ENCODE data around the gene SLC35F2.
"Not testable (repeated sequence)": the region's sequence is repeated elsewhere in the genome, so short reads cannot be mapped to it uniquely, and the experiment has no call there.

The SLC35F2 gene

GRCh38 chr11:107833926-107834325 lies 24.7 kb downstream of the SLC35F2 start:
- H3K27ac ChIP-seq (replicated peaks; ENCODE audit: low read length); H4K91ac ChIP-seq (ENCODE audit: low read depth, low read length, poor library complexity); H2BK120ac ChIP-seq (ENCODE audit: low read depth, low read length); H3K27me3 ChIP-seq (ENCODE audit: control insufficient read depth in 3 of 3, insufficient read depth in 3 of 3, low read depth in 1 of 3, low read length in 3 of 3); DNase-seq (ENCODE audit: low spot score); H2AK5ac ChIP-seq (ENCODE audit: low read depth, low read length); H3K4me3 ChIP-seq (ENCODE audit: low read length in 2 of 2); H2BK15ac ChIP-seq (ENCODE audit: low read length); H3K23ac ChIP-seq (ENCODE audit: low read depth, low read length, poor library complexity); H2AFZ ChIP-seq (ENCODE audit: low read length); H3K14ac ChIP-seq (ENCODE audit: low read length); H2BK5ac ChIP-seq (ENCODE audit: low read length); H4K8ac ChIP-seq (ENCODE audit: low read depth, low read length); H3K9ac ChIP-seq (ENCODE audit: low read depth, low read length, poor library complexity); H3K9me3 ChIP-seq (replicated peaks in 1 of 2; ENCODE audit: control insufficient read depth in 2 of 2, insufficient read depth in 1 of 2, low read depth in 1 of 2, low read length in 2 of 2); H2BK12ac ChIP-seq (ENCODE audit: low read length); H3K79me1 ChIP-seq (ENCODE audit: low read depth, low read length); H3K18ac ChIP-seq (ENCODE audit: low read length); H3K4me2 ChIP-seq (ENCODE audit: insufficient read depth, low read length, poor library complexity, severe bottlenecking); H3K4ac ChIP-seq (ENCODE audit: low read length); H3K4me1 ChIP-seq (ENCODE audit: control insufficient read depth in 2 of 2, insufficient read depth in 1 of 2, low read depth in 1 of 2, low read length in 2 of 2); H3K36me3 ChIP-seq (replicated peaks in 1 of 2; ENCODE audit: control insufficient read depth in 2 of 2, insufficient read depth in 2 of 2, low read length in 2 of 2): not testable (repeated sequence)
- no CpG with 5 or more reads among the region's 6 CpGs for WGBS, 2 donors (ENCODE audit: extremely low coverage in 2 of 2, insufficient read length in 2 of 2, insufficient replicate concordance in 1 of 2)

- H3K27ac ChIP-seq (replicated peaks; ENCODE audit: low read length) = no peak overlapping the region
- H4K8ac ChIP-seq (ENCODE audit: low read depth, low read length) = no peak overlapping the region
- no peak overlapping the region for H3K4ac ChIP-seq (ENCODE audit: low read length)
- no peak overlapping the region for H3K4me2 ChIP-seq (ENCODE audit: insufficient read depth, low read length, poor library complexity, severe bottlenecking)
- H2BK120ac ChIP-seq (ENCODE audit: low read depth, low read length) = no peak overlapping the region
- no peak overlapping the region for H3K9ac ChIP-seq (ENCODE audit: low read depth, low read length, poor library complexity)
- no peaks in the 10 kb centered on the region for H3K27me3 ChIP-seq (ENCODE audit: control insufficient read depth in 3 of 3, insufficient read depth in 3 of 3, low read depth in 1 of 3, low read length in 3 of 3)
- H4K91ac ChIP-seq (ENCODE audit: low read depth, low read length, poor library complexity) = no peak overlapping the region
- H3K9me3 ChIP-seq (replicated peaks in 1 of 2; ENCODE audit: control insufficient read depth in 2 of 2, insufficient read depth in 1 of 2, low read depth in 1 of 2, low read length in 2 of 2) = no peaks in the 10 kb centered on the region
- H3K18ac ChIP-seq (ENCODE audit: low read length) = no peak overlapping the region
- no peaks in the 10 kb centered on the region for H3K79me1 ChIP-seq (ENCODE audit: low read depth, low read length)
- H3K23ac ChIP-seq (ENCODE audit: low read depth, low read length, poor library complexity) = no peak overlapping the region
- H2AK5ac ChIP-seq (ENCODE audit: low read depth, low read length) = no peak overlapping the region
- H2BK15ac ChIP-seq (ENCODE audit: low read length) = no peak overlapping the region
- no peaks in the 10 kb centered on the region for H3K36me3 ChIP-seq (replicated peaks in 1 of 2; ENCODE audit: control insufficient read depth in 2 of 2, insufficient read depth in 2 of 2, low read length in 2 of 2)
- no peak overlapping the region for H3K14ac ChIP-seq (ENCODE audit: low read length)
- no peak overlapping the region for H2BK12ac ChIP-seq (ENCODE audit: low read length)
- no CpG with 5 or more reads among the region's 5 CpGs for WGBS, 2 donors (ENCODE audit: extremely low coverage in 2 of 2, insufficient read length in 2 of 2, insufficient replicate concordance in 1 of 2)
- DNase-seq (ENCODE audit: low spot score) = no peak
- no peak overlapping the region for H3K4me3 ChIP-seq (ENCODE audit: low read length in 2 of 2)
- H3K4me1 ChIP-seq (ENCODE audit: control insufficient read depth in 2 of 2, insufficient read depth in 1 of 2, low read depth in 1 of 2, low read length in 2 of 2) = peaks cover 1 to 3% of the 10 kb centered on the region in 2 donors
- no peak overlapping the region for H2AFZ ChIP-seq (ENCODE audit: low read length)
- H2BK5ac ChIP-seq (ENCODE audit: low read length) = no peak overlapping the region
Measured at GRCh38 chr11:107830915-107831540, 27.6 kb downstream of the SLC35F2 start.

GRCh38 chr11:107827041-107827440 lies 31.5 kb downstream of the SLC35F2 start:
- Histone ChIP-seq H3K36me3 (replicated peaks in 1 of 2; ENCODE audit: control insufficient read depth in 2 of 2, insufficient read depth in 2 of 2, low read length in 2 of 2) (no peaks in the 10 kb centered on the region), H3K23ac (ENCODE audit: low read depth, low read length, poor library complexity) (no peak overlapping the region), H2BK5ac (ENCODE audit: low read length) (no peak overlapping the region), H2AK5ac (ENCODE audit: low read depth, low read length) (no peak overlapping the region), H3K4me1 (ENCODE audit: control insufficient read depth in 2 of 2, insufficient read depth in 1 of 2, low read depth in 1 of 2, low read length in 2 of 2) (no peaks in the 10 kb centered on the region), H3K18ac (ENCODE audit: low read length) (no peak overlapping the region), H2BK15ac (ENCODE audit: low read length) (no peak overlapping the region), H4K8ac (ENCODE audit: low read depth, low read length) (no peak overlapping the region), H3K14ac (ENCODE audit: low read length) (no peak overlapping the region), H3K27ac (replicated peaks; ENCODE audit: low read length) (no peak overlapping the region), H3K4ac (ENCODE audit: low read length) (no peak overlapping the region), H3K79me1 (ENCODE audit: low read depth, low read length) (no peaks in the 10 kb centered on the region), H2BK120ac (ENCODE audit: low read depth, low read length) (no peak overlapping the region), H4K91ac (ENCODE audit: low read depth, low read length, poor library complexity) (no peak overlapping the region), H3K9me3 (replicated peaks in 1 of 2; ENCODE audit: control insufficient read depth in 2 of 2, insufficient read depth in 1 of 2, low read depth in 1 of 2, low read length in 2 of 2) (no peaks in the 10 kb centered on the region), H3K4me2 (ENCODE audit: insufficient read depth, low read length, poor library complexity, severe bottlenecking) (no peak overlapping the region), H3K9ac (ENCODE audit: low read depth, low read length, poor library complexity) (no peak overlapping the region), H2AFZ (ENCODE audit: low read length) (no peak overlapping the region), H2BK12ac (ENCODE audit: low read length) (no peak overlapping the region), H3K4me3 (ENCODE audit: low read length in 2 of 2) (no peak overlapping the region), H3K27me3 (ENCODE audit: control insufficient read depth in 3 of 3, insufficient read depth in 3 of 3, low read depth in 1 of 3, low read length in 3 of 3) (no peaks in the 10 kb centered on the region)
- DNase-seq (ENCODE audit: low spot score) = no peak
- whole genome bisulfite sequencing, 2 donors (ENCODE audit: extremely low coverage in 2 of 2, insufficient read length in 2 of 2, insufficient replicate concordance in 1 of 2) = no CpG with 5 or more reads among the region's 3 CpGs

- no peak overlapping the region for H2AFZ ChIP-seq (ENCODE audit: low read length)
- no peak overlapping the region for H2BK5ac ChIP-seq (ENCODE audit: low read length)
- H2AK5ac ChIP-seq (ENCODE audit: low read depth, low read length) = no peak overlapping the region
- no peaks in the 10 kb centered on the region for H3K4me1 ChIP-seq (ENCODE audit: control insufficient read depth in 2 of 2, insufficient read depth in 1 of 2, low read depth in 1 of 2, low read length in 2 of 2)
- no peaks in the 10 kb centered on the region for H3K9me3 ChIP-seq (replicated peaks in 1 of 2; ENCODE audit: control insufficient read depth in 2 of 2, insufficient read depth in 1 of 2, low read depth in 1 of 2, low read length in 2 of 2)
- no peak overlapping the region for H4K8ac ChIP-seq (ENCODE audit: low read depth, low read length)
- DNase-seq (ENCODE audit: low spot score) = no peak
- WGBS, 2 donors (ENCODE audit: extremely low coverage in 2 of 2, insufficient read length in 2 of 2, insufficient replicate concordance in 1 of 2) = no CpG with 5 or more reads among the region's 2 CpGs
- no peak overlapping the region for H3K27ac ChIP-seq (replicated peaks; ENCODE audit: low read length)
- no peak overlapping the region for H3K23ac ChIP-seq (ENCODE audit: low read depth, low read length, poor library complexity)
- no peaks in the 10 kb centered on the region for H3K27me3 ChIP-seq (ENCODE audit: control insufficient read depth in 3 of 3, insufficient read depth in 3 of 3, low read depth in 1 of 3, low read length in 3 of 3)
- H3K4me2 ChIP-seq (ENCODE audit: insufficient read depth, low read length, poor library complexity, severe bottlenecking) = no peak overlapping the region
- H3K18ac ChIP-seq (ENCODE audit: low read length) = no peak overlapping the region
- no peak overlapping the region for H4K91ac ChIP-seq (ENCODE audit: low read depth, low read length, poor library complexity)
- no peak overlapping the region for H2BK15ac ChIP-seq (ENCODE audit: low read length)
- no peak overlapping the region for H2BK120ac ChIP-seq (ENCODE audit: low read depth, low read length)
- H3K4me3 ChIP-seq (ENCODE audit: low read length in 2 of 2) = no peak overlapping the region
- H3K14ac ChIP-seq (ENCODE audit: low read length) = no peak overlapping the region
- H2BK12ac ChIP-seq (ENCODE audit: low read length) = no peak overlapping the region
- no peak overlapping the region for H3K4ac ChIP-seq (ENCODE audit: low read length)
- no peaks in the 10 kb centered on the region for H3K79me1 ChIP-seq (ENCODE audit: low read depth, low read length)
- no peaks in the 10 kb centered on the region for H3K36me3 ChIP-seq (replicated peaks in 1 of 2; ENCODE audit: control insufficient read depth in 2 of 2, insufficient read depth in 2 of 2, low read length in 2 of 2)
- H3K9ac ChIP-seq (ENCODE audit: low read depth, low read length, poor library complexity) = no peak overlapping the region
Measured at GRCh38 chr11:107825875-107826274, 32.7 kb downstream of the SLC35F2 start.

Data from neuronal stem cell (in vitro differentiated cells).